Cerebellar cortex (tissue), 1 donor: ENCODE measurements around the gene NRF1.
"Not testable (repeated sequence)": the region's sequence is repeated elsewhere in the genome, so short reads cannot be mapped to it uniquely, and the experiment has no call there.

Experiments used
- DNase-seq: peaks from one replicate; pipeline ENCODE4 v3.0.0-alpha.2; 2015; ENCODE audit warnings: low spot score

NRF1 gene

DNA sequence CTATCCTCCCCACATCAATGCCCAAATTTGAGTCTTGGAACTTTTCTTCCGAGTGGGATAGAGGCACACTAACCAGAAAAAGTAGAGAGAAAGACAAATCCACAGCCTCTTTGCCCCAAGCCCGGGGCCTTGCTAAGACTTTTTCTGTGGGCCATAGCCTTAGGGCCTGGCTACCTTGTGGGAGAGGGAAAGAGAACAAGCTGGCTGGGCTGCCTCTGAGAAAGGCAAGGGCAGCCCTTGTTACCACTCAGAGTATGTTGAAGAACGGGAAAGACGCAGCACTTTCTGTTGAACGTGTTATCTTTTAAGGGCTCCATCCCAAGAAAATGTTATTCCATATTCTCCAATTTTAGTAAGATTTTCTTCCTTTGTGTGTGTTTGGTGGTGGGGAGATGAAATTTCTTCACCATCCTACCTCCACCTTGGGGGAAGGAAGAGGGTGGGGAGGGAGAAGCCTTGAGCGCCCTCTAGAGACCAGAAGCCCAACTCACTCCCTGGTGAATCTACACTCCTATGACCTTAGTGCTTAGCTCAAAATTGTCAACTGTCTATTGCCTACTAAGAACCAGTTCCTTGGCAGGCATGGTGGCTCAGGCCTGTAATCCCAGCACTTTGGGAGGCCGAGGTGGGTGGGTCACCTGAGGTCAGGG is 3.9 kb upstream of the NRF1 start:
- peak; percentile 48 for DNase-seq

DNA sequence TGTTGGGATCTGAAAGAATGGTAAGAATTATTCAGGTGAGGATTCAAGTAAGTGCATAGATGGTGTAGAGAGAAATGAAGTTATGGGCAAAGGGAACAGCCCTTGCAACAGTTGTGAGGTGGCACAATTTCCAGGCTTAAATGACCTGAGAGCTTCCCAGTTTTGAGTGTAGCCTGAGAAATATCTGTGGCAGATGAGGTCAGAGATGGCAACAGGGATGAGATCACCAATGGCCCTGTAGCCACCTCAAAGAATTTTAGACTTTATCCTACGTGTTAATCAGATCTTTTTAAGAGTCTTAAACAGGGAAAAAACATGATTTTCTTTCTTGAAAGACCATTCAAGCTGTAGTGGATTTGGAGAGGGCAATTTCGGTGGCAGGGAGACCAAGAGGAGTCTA is 1.9 kb upstream of the NRF1 start:
- no peak for DNase-seq

DNA sequence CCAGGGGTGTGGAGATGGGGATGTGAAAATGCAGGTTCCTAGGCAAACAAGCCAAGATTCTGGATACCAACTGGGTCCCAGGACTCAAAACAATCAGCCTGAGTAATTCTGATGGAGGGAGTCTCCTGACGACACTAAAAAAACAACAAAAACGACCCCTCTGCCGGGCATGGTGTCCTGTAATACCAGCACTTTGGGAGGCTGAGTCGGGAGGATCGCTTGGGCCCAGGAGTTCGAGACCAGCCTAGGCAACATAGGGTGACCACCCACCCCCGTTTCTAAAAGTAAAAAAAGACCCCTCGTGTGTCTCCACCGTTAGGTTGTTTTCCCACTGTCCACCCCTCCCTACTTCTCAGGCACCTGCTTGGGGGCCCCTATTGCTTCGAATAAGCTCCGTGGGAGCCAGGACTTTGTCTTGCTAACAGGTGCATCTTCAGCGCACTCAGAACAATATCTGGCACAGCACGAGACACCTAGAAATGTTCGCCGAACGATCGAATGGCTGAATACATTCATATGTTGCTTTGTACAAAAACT is 743 bp upstream of the NRF1 start:
- DNase-seq: no peak

DNA sequence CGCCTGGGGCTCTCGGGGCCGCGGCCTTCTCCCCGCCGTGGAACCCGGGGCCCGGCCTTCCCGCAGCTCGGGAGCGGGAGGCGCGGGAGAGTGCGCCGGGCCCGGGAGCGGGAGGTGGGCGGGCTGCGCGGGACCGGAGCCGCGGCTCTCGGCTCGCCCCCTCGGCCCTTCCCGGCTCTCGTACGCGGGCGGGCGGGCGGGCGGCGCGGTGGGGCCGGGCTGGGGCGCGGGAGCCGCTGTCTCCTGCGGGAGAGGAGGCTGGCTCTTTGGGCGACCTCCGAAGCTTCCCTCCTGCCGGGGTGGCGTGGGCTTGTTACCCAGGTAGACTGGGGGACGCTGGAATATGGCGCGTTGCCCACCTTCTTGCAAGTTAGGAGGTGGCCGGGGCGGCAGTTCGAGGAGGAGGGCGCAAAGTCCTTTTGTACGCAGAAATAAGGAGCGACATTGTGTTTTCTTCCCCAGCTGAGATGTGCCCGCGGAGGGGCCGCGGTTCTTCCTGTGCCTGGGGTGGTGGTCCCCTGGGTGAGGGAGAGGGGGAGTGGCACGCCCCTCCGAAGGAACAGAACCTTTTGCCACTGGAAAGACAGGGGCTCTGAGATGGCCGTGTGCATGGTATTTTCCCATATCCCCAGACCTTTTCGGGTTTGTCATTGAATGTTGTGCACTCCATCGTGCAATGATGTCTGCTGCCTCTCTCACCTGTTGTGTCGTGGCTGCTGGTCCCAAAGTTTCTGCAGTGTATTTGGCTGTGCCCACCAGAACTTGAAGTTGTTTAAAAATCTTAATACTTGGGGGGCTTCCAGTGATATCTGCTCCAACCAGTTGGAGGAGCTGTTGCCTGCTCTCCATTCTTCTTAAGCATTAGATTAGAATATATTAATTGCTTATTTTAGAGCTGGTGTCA is 844 bp downstream of the NRF1 start:
- peak; percentile 41 for DNase-seq

DNA sequence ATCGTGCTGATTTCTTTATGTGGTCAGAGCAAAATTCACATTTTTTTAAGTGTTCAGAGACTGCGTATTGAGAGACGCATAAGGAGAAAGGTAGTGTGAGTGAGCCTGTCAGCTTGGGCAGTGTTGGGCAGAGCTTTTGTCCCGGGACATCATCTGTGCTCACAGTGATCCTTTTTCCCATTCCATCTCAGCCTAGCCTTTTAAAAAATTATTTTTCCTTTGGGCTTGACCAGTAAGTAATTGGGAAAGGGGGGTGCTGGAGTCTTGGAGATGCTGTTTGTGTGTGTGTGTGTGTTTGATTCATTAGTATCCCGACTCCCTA is 1.5 kb downstream of the NRF1 start:
- no peak for DNase-seq

- DNase-seq: no peak
Observed at GRCh38 chr7:129615018-129615417, 3.5 kb downstream of the NRF1 start.

GRCh38 chr7:129616530-129616929 is 5.0 kb downstream of the NRF1 start:
- no peak for DNase-seq

DNA sequence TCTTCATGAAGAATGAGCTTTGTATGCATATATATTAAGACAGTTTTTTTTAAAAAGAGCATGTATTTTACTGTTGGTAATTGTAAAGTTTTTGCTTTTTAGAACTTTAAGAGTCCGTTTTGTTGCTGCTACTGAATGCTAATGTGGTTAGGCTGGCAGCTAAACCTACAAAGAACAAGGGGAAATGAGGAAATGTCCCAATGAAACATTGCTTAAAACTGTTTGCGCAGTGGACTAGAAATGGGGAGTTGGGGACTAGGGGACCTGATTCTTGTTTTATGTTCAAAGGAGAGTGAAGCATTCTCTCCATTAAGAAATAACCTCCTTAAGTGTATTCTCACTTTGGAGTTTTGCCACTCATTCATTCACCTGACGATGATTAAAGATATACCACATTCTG is 5.7 kb downstream of the NRF1 start:
- no peak for DNase-seq

DNA sequence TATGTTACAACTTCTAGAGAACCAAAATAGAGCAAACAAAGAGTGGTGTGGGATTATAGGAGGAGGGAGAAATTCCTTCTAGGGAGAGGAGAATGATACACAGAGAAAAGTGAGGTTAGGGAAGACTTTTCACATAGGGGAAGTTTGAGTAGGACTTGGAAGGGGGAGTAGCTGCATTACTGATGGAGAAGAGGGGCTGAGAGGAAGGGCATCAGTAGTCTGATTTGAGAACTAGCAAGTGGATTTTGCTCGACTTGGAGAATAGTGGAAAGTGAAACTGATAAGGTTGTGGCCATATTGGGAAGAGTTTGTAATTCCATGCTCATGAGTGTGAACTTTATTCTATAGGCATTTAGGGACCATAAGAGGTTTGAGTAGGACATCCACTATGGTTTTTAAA is 6.1 kb downstream of the NRF1 start:
- DNase-seq: no peak

- DNase-seq: no peak
Observed at GRCh38 chr7:129626896-129627295, 15.4 kb downstream of the NRF1 start.

- no peak for DNase-seq
Observed at GRCh38 chr7:129630341-129630740, 18.8 kb downstream of the NRF1 start.

GRCh38 chr7:129634361-129635034 is 23.0 kb downstream of the NRF1 start:
- DNase-seq: no peak

DNA sequence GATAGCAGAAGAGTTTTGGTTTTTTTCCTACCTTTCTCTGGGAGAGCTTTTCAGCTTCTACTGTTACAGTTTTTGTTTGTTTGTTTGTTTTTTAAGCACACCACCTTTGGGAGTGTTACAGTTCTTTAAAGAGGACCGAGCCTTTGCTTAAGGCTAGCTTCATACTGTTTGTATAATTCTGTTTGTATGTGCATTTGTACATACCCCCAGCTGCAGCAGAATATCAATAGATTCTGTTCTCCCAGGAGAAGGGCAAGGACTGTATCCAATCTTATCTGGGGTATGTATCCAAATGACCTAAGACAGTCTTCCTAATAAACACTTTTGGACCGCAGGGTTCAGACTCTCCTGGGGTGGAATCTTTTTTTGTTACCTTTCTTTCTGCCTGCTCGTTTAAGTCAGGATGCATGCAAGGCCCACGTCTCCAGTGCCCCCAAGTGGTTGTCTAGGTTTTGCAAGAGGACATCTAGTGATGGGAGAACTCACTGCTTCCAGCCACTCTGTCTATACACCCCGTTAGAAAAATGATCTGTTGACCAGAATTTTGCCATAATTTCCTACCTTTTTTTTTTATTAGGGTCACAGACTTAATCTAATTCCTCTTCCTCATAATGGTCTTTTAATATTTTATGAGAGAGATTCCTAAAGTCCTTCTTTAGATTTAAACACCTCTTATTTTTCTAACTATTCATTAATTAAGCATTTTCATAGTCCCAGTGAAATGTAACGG is 23.9 kb downstream of the NRF1 start:
- peak; percentile 87 for DNase-seq

DNA sequence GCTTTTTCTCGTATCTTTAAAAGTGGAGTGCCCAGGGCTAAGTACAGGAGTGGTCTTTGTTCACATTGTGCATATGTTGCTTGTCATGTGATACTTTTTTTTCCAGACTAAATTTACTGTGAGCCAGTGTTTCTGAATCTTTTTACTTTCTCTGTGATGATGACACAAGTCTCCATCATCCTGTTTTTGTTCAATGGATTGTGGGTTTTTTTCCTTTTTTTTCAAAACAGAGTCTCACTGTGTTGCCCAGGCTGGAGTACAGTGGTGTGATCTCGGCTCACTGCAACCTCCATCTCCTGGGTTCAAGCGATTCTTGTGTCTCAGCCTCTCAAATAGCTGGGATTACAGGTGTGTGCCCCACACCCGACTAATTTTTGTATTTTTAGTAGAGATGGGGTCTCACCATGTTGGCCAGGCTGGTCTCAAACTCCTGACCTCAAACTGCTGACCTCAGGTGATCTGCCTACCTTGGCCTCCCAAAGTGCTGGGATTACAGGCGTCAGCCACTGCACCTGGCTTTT is 24.6 kb downstream of the NRF1 start:
- DNase-seq: not testable (repeated sequence)

GRCh38 chr7:129636641-129637040 is 25.1 kb downstream of the NRF1 start:
- no peak for DNase-seq

- no peak for DNase-seq
Observed at GRCh38 chr7:129640400-129640799, 28.9 kb downstream of the NRF1 start.

DNA sequence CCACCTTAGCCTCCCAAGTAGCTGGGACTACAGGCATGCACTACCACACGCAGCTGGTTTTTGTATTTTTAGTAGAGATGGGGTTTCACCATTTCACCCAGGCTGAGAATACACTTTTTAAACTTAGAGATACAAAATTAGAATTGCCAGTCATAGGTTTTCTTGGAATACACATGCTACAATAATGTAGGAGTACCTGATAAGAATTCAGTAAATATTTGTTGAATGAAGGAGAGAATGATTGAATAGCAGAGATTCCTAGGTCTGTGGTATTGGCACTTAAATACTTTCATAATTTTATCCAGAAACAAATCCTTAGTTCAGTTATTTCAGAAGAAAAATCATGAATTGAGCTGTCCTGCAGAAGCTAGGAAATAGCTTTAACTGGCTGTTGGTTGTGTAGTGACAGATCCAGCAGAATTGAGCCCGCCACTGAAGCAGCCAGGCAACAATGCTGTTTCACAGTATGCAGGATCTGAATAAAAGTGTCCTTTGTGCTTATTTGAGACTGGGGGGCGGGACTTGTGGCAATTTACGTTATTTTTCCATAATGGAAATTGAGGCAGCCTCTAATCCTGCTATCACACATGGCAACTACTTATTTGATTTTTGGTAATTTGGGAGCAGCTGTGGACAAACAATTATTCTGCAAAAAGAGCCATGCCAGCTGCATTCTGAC is 31.5 kb downstream of the NRF1 start:
- no peak for DNase-seq

DNA sequence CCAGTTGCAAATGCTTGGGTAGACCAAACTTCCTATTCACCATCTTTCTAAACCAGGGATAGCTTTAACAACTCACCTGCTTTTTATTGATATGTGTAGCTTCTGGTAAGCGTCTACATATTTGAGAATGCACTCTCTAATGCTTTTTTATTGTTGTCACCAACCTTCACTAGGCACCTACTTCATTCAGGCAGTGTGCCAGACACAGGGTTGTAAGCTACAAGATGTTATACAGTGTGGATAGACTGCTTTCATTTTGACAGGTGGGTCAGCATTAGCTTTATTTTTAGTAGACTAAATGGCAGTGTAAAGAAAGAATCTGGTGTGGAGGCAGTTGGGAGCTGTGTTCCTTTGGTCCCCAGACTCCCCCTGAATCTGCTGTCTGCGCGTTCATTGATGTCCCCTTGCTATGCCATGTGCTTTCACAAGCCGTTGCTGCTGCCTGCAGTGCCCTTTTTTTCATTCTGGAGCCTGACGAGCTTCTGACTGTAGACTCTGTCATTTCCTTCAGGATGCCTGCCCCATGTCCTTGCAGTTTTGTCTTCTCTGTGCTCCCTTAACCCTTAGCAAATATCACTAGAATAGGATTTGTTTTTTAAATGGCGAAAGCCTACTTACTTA is 32.1 kb downstream of the NRF1 start:
- DNase-seq: peak; percentile 26

DNA sequence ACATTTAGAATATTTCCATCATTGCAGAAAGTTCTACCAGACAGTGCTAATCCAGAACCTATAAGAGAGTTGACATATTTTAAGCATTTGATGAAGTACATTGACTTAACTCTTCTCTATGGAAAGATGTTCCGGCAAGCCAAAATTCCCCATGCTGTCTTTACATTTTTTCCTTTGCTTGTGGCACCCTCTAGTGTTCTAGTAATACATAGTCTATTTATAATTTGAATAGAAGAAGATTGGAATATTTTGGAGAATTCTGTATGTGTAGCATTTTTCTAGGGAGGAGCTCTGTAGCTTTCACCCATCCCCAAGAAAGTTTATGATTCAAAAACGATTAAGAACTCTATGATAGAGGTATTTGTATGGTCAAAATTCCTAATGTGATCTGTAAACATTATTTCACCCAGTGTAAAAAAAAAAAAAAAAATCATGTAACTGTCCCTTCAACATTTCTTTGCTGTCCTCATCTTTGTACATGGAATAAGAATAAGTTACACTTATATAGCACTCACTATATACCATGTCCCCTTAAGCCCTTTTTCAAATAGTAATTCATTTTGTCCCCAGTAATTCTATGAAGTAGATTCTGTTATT is 33.2 kb downstream of the NRF1 start:
- peak; percentile 74 for DNase-seq

DNA sequence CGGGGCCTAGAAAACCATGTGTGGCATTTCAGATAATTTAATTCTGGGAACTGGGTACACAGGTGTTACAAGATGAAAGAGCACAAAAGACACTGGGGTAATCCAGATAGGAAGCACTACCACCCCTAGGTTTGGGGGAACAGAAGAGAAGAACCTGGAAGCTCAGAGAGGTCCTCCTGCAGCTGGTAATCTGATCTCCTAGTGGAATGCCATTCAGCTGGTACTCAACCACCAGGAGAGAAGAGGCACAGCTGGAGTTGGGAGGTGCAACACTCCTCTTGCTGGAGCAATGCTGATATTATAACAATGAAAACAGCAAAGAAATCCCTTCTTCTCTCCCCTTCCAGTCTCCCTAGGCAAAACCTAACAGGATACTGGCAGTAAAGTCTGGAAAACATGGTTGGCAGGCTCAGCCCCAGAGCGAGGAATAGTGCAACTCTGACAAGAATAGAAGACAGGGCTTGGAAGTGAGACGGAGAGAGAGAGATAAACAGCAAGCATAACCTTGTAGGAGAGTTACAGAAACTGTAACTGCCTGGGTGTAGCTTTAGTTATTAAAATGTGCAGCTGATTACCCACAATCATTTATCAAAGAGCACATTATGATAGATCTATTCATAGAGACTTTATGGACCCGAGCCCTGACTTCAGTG is 35.0 kb downstream of the NRF1 start:
- DNase-seq: no peak
